Measurements from ENCODE around the gene CDK13.

The CDK13 gene

GRCh38 chr7:40003597-40003996, 53.5 kb downstream of the CDK13 start:
- H3K4me3 ChIP-seq (ENCODE audit: low read depth, low read length) = no peak overlapping the region
- H3K4me1 ChIP-seq = no peaks in the 10 kb centered on the region
- H3K27me3 ChIP-seq = no peaks in the 10 kb centered on the region
- peaks cover 8% of the 10 kb centered on the region for H3K36me3 ChIP-seq
- no peaks in the 10 kb centered on the region for H3K9me3 ChIP-seq
- no peak for DNase-seq
- no peak for TF ChIP-seq CTCF (IDR thresholded peaks at IDR 0.05; ENCODE audit: low read depth, low read length)

- Histone ChIP-seq H3K27me3 (no peaks in the 10 kb centered on the region), H3K36me3 (peaks cover 13% of the 10 kb centered on the region), H3K9me3 (no peaks in the 10 kb centered on the region), H3K4me1 (no peaks in the 10 kb centered on the region), H3K4me3 (ENCODE audit: low read depth, low read length) (no peak overlapping the region)
- no peak for TF ChIP-seq CTCF (IDR thresholded peaks at IDR 0.05; ENCODE audit: low read depth, low read length)
- no peak for DNase-seq
Measured at GRCh38 chr7:40008223-40008815, 58.3 kb downstream of the CDK13 start.

GRCh38 chr7:40009301-40009700, 59.2 kb downstream of the CDK13 start:
- TF ChIP-seq CTCF (IDR thresholded peaks at IDR 0.05; ENCODE audit: low read depth, low read length) = no peak
- Histone ChIP-seq H3K9me3 (no peaks in the 10 kb centered on the region), H3K36me3 (peaks cover 10% of the 10 kb centered on the region), H3K4me3 (ENCODE audit: low read depth, low read length) (no peak overlapping the region), H3K4me1 (no peaks in the 10 kb centered on the region), H3K27me3 (no peaks in the 10 kb centered on the region)
- no peak for DNase-seq

- Histone ChIP-seq H3K36me3 (peaks cover 10% of the 10 kb centered on the region), H3K4me3 (ENCODE audit: low read depth, low read length) (no peak overlapping the region), H3K27me3 (no peaks in the 10 kb centered on the region), H3K9me3 (no peaks in the 10 kb centered on the region), H3K4me1 (0 out of 2 replicates have a peak, but pooled peaks cover 6% of the 10 kb centered on the region)
- TF ChIP-seq CTCF (IDR thresholded peaks at IDR 0.05; ENCODE audit: low read depth, low read length) = no peak
- DNase-seq = no peak
Measured at GRCh38 chr7:40014376-40014775, 64.3 kb downstream of the CDK13 start.

- Histone ChIP-seq H3K4me3 (ENCODE audit: low read depth, low read length) (no peak overlapping the region), H3K4me1 (0 out of 2 replicates have a peak, but pooled peaks cover 6% of the 10 kb centered on the region), H3K9me3 (no peaks in the 10 kb centered on the region), H3K27me3 (no peaks in the 10 kb centered on the region), H3K36me3 (peaks cover 8% of the 10 kb centered on the region)
- TF ChIP-seq CTCF (IDR thresholded peaks at IDR 0.05; ENCODE audit: low read depth, low read length) = no peak
- DNase-seq = no peak
Measured at GRCh38 chr7:40015790-40016296, 65.8 kb downstream of the CDK13 start.

GRCh38 chr7:40019558-40019957, 69.5 kb downstream of the CDK13 start:
- DNase-seq = no peak
- Histone ChIP-seq H3K4me1 (0 out of 2 replicates have a peak, but pooled peaks cover 6% of the 10 kb centered on the region), H3K27me3 (no peaks in the 10 kb centered on the region), H3K9me3 (no peaks in the 10 kb centered on the region), H3K4me3 (ENCODE audit: low read depth, low read length) (no peak overlapping the region), H3K36me3 (peaks cover 3% of the 10 kb centered on the region)
- TF ChIP-seq CTCF (IDR thresholded peaks at IDR 0.05; ENCODE audit: low read depth, low read length) = no peak
